HL-60/S4 treated with phorbol 12-myristate 13-acetate at 8.2 ng/mL for 4 days and 3 days (cell line): ENCODE results near the gene OR2T11.
"Not testable (repeated sequence)": the region's sequence is repeated elsewhere in the genome, so short reads cannot be mapped to it uniquely, and the experiment has no call there.

Experiments
- in situ Hi-C: fragments of 300-500 bp; cut with MboI; formaldehyde crosslinking; loops from 2 replicates; pipeline ENCODE4 v1.15.0; 2022; ENCODE audit warnings: low sequenced_read_pairs

OR2T11 gene

GRCh38 chr1:248621770-248622169 is 13.1 kb downstream of the OR2T11 start:
- in situ Hi-C loops = no loop called here

- in situ Hi-C loops = no loop called here
These were observed 16.0 kb downstream of the OR2T11 start for GRCh38 chr1:248618878-248619277.

- in situ Hi-C loops = no loop called here
These were observed 16.8 kb downstream of the OR2T11 start for GRCh38 chr1:248618119-248618518.

GRCh38 chr1:248613742-248614141 is 21.1 kb downstream of the OR2T11 start:
- in situ Hi-C loops = no loop called here

DNA sequence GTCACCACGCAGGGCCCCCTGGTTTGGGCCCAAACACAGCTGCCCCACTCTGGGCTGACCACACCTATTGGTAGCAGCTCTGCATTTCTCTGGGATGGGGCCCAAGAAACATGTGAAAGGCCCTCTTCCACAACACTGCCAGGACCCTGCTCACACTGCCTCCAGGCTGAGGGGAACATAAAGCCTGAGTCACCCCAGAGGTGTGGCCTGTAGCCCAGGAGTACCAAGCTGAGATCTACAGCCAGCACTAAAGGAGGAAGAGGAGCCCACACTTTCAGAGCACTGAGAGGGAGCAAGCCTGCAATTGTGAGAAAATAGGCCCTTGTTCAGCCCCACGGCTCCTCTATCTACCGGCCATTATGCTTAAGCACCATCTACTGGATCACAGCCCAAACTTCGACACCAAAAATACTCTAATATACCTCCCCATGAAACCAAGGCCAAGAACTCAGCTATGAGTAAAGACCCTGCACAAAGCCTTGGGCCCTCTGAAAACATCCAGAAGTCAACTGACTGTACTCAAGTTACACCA is 22.9 kb downstream of the OR2T11 start:
- in situ Hi-C loops = no loop called here

GRCh38 chr1:248610301-248610700 is 24.6 kb downstream of the OR2T11 start:
- in situ Hi-C loops = no loop called here

DNA sequence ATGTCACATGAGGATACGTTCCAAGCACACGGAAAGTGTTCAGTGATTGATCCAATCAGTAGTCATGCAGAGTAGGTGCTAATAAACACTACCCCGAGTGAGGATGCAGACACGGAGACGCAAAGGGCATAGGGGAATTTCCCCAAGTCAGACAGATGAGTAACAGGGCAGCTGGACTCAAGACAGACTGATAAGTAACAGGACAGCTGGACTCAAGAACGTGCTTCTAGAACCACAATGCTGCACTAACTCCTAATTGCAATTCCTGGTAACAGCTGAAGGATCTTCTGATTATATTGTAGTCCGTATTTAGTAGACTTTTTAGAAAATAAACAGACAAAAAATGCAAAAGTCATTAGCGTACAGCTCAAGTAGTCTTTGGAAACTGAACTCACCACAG is 35.5 kb downstream of the OR2T11 start:
- in situ Hi-C loops = no loop called here

GRCh38 chr1:248597589-248597988 is 37.3 kb downstream of the OR2T11 start, which contains the start of gene OR2T10:
OR2T10 (minus strand) TSS chr1:248597700; CDS start chr1:248593768, 3,932 bp downstream.
- in situ Hi-C loops = no loop called here

GRCh38 chr1:248596615-248597014 is 38.3 kb downstream of the OR2T11 start:
- in situ Hi-C loops = no loop called here

DNA sequence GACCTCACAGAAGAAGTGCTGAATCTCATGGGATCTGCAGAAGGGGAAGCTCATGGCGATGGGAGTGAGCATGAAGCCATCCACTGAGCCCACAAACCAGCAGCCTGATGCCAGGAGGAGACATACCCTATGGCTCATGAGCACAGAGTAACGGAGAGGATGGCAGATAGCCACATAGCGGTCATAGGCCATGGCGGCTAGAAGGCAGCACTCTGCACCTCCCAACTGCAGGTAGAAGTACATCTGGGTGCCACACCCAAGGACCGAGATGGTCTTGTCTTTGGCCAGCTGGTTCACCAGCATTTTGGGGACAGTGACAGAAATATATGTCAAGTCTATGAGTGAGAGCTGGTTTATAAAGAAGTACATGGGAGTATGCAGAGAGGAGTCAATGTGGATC is 41.7 kb downstream of the OR2T11 start:
- in situ Hi-C loops = no loop called here

DNA sequence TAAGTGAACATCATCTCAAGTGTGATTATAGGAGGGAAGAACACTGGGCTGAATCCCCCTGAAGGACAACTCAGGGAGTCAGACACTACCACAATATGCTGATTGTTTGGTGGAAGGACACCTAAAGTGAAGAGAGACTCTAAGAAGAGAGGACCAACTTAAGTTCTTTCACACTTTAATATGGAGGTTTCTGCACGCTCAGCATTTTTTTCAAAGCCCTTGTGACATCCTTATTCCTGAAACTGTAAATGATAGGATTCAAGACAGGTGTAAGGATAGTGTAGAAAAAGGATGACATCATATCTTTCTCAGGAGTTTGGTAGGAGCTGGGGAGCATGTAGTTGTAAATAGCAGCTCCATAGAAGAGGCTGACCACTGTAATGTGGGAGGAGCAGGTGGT is 42.2 kb downstream of the OR2T11 start:
- in situ Hi-C loops = no loop called here

DNA sequence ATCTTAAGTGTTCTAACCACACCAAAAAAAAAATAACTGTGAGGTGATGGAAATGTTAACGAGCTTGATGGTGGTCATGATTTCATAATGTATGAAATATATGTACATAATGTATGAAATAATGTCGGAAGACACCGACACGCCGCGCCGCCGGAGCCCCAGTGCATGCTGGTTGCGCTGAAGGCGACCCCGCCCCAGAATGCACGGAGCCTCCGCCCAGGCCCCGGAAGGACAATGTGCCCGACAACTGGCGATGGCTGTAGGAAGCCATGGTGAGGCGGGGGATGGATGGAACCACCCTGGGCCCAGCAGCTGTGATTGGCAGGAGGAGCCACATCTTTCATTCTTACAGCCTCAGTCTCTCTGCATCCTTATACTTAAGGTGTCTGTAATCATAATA is 44.8 kb downstream of the OR2T11 start:
- in situ Hi-C loops = no loop called here

GRCh38 chr1:248589334-248589733 is 45.6 kb downstream of the OR2T11 start:
- in situ Hi-C loops = no loop called here

DNA sequence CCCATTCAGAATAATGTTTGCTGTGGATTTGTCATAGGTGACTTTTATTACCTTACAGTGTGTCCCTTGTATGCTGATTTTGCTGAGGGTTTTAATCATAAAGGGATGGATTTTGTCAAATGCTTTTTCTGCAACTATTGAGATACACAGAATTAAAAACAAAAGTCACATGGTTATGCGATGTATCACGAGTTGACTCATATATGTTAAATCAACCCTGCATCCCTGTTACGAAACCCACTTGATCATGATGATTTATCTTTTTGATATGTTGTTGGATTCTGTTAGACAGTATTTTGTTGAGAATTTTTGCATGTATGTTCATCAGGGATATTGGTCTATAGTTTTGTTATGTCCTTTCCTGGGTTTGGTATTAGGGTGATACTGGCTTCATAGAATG is 49.6 kb downstream of the OR2T11 start:
- in situ Hi-C loops = no loop called here

DNA sequence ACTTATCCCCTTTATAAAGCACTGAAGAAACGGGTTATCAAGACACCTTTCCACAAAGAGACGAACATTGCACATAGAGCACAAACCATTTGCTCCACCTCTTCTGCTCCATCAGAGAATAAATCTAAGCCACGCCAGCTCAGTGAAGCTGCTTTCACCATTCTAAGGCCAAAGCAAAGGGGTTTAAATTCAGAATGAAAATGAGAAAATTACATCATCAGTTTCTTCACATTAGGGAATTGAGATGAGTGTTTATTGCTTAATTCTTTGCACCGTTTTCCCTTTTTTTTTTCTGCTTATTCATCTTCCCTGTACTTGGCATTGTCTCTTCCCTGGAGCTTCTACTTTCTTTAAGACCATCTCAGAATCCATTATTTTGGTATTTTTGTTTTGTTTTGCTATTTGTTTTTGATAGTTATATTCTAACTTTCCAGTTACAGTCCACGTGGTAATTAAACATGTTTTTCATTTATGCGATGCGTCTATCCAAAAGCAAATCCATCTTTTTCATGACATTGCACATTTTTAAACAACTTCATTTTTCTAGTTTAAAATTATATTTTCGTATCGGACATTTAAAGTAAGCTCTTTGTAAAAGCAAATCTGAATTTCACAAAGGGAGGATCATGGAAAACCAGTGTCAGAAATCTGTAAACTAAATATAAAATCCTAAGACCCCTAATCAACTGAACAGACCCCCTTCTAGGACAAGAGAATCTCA is 58.5 kb downstream of the OR2T11 start:
- in situ Hi-C loops = no loop called here

DNA sequence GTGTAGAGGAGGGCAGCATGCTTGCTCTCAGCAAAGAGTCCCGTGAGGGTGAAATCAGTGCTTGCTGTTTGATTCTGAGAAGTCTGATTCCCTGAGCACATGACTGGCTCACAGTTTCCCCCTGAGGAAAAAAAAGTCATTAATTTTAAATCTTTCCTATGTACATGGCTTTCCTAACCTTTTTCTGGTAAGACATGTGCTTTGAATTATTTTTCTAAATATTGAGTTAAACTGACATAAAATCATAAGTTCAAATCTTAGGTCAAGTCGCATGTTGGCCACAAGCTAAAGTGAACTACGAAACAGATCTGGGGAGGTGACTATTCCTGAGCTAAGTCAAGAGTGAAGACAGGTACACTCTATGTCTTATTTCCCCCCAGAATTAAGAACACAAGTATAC is 60.2 kb downstream of the OR2T11 start, which contains the start of gene OR2T34:
TSS of gene OR2T34 (minus strand) at position 101 of the 400 bp plus-strand sequence. CDS start at position 101, 0 bp downstream.
- in situ Hi-C loops = not testable (repeated sequence)

GRCh38 chr1:248573856-248574255 is 61.0 kb downstream of the OR2T11 start:
- in situ Hi-C loops = not testable (repeated sequence)
